HL-60/S4 (cell line): ENCODE results near the gene UGT1A5.

ENCODE experiments used
- in situ Hi-C: fragments of 300-500 bp; cut with MboI; formaldehyde crosslinking; loops from 2 replicates; pipeline ENCODE4 v1.14.3; 2022; ENCODE audit warnings: low sequenced_read_pairs

The UGT1A5 gene

DNA sequence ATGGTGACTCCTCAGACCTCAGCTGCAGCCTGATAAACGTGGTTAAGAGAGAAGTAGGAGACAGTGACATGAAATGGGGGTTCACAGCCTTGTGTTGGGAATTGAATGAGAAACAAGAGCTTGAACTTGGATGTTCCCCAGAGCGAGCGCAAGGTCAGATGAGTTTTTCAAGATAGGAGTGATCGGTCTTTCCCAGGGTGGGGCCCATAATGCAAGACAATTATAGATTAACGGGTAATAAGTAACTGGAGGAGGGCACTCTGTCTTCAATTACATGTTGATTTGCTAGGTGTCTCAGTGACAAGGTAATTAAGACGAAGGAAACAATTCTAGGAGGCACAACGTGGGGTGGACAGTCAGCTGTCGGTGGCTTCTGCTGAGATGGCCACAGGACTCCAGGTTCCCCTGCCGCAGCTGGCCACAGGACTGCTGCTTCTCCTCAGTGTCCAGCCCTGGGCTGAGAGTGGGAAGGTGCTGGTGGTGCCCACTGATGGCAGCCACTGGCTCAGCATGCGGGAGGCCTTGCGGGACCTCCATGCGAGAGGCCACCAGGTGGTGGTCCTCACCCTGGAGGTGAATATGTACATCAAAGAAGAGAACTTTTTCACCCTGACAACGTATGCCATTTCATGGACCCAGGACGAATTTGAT is at the start of gene UGT1A5:
UGT1A5 (plus strand) TSS at position 297 of the 651 bp plus-strand sequence; CDS start at position 382, 85 bp downstream.
- in situ Hi-C loops = no loop called here

- in situ Hi-C loops = no loop called here
Observed at GRCh38 chr2:233663911-233664310, 48.8 kb upstream of the UGT1A5 start.

GRCh38 chr2:233668605-233669260 is 44.0 kb upstream of the UGT1A5 start:
- in situ Hi-C loops = no loop called here

GRCh38 chr2:233671290-233672161 is 41.2 kb upstream of the UGT1A5 start, which contains the start of gene UGT1A9:
UGT1A9 (plus strand) TSS chr2:233671898; CDS start chr2:233671935, 37 bp downstream.
- in situ Hi-C loops = no loop called here

DNA sequence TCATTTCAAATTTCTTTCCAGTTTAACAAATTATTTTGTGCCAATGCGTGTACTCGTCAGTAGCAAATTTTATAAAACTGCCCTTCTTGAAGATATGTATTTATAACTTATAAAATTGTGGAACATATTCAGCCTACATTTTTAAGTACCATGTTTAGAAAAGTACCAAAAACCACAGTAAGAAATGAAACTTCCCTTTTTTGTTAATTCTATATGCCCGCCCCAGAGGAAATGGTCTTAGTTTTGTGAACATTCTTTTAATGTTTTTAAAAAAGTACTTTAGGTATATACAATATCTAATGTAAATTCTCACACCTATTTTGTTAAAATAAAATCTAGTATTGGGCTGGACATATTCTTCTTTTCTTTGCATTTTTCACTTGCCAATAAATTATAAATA is 39.8 kb upstream of the UGT1A5 start:
- in situ Hi-C loops = no loop called here

DNA sequence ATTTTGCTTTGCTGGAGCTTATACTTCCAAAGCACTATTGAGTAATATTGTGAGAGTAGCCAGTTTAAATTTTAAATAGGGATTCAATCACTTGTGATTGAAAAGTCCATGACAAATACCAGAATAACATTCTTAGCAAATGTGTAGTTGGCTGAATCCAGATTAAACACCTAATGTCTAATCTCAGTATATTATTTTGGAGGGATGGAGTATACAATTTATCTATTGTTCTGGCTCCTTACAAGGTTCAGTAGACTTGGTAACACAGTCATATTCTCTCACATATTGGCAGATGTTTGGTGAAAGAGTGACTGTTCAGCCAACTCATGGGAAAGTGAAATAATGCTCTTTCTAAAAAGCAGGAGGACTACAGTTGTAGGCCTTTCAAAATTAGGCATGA is 38.8 kb upstream of the UGT1A5 start:
- in situ Hi-C loops = no loop called here

DNA sequence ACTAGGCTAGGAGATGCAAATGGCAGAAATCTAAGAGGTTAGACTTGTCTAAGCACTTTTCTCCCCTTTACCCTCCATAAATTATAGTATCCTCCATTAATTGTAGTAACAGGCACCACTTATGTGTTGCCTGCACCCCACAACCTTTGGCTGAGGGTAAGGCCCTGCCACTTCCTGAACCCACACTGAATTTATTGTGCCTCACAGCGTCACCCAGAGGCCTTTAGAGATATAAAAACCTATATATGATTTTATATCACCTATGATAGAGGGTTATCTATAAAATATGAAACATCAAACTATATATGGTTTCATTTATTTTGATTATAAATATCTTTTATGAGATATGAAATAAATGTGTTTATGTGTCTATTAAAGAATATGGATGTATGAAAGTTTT is 38.4 kb upstream of the UGT1A5 start:
- in situ Hi-C loops = no loop called here

DNA sequence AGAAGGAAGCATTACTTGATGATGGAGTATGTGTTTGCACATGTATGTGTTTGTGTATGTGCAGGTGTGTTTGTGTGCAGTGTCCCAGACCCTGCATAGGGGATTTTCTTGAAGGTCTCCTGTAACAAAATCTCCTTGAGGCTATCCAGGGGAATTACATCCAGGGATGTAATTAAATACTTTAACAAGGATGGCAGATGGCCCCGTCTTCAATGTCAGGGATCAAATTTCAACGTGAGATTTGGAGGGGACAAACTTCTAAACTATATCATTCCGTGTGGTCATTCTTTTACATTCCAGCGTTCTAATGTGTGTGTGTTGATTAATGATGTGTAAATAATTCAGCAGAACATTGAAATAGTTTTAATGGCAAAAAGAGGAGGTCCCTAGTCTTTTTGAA is 37.7 kb upstream of the UGT1A5 start:
- in situ Hi-C loops = no loop called here

DNA sequence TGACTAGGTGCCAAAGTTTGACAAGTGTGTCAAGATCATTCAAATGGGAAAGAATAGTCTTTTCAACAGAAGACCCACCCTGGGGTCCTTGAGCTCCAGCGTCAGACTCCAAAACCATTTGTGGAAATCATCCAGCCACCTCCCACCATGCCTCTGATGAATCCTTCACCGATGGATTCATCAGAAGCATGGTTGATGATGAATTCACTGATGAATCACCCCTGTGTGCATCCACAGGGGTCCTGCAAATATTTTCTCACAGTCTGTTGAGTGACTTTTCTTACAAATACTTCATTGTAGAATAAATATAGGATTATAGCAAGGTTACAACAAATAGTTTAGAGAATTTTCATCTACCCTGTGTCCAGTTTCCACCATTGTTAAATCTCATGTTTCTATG is 36.7 kb upstream of the UGT1A5 start:
- in situ Hi-C loops = no loop called here

- in situ Hi-C loops = no loop called here
Observed at GRCh38 chr2:233679196-233679595, 33.5 kb upstream of the UGT1A5 start.

DNA sequence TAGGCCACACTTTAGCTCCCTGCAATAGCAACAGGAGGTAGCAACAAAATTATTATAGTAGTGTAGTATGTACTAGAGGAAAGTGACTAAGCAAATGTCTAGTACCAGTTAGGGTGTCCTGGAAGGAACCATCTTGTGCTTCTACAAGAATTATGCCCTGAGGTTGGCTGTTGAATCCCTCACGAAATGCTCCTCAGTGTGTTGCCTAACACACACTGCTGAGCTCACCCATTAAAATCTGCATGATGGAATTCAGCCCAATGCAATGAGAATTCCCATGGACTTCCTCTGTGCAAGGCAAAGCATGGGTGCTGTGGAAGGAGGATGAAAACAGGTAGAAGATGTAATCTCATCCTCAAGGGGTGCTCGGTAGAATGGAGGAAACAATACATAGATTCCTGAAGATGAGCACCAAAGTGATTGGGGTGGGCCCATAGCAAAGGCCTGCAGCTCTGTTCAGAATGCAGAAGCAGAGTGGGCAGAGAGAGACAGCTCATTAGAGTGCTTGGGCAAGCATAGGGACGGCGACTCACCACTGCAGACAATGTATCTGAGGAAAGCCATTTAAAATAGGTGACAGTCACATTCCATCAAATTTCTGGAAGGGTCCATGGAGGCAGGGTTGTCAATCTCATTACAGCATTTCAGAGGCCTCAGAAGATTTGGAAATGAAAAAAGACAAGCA is 32.2 kb upstream of the UGT1A5 start:
- in situ Hi-C loops = no loop called here

GRCh38 chr2:233681521-233682099 is 31.1 kb upstream of the UGT1A5 start, which contains the start of gene UGT1A7:
UGT1A7 (plus strand) TSS chr2:233681901; CDS start chr2:233681938, 37 bp downstream.
- in situ Hi-C loops = no loop called here

GRCh38 chr2:233684640-233685039 is 28.1 kb upstream of the UGT1A5 start:
- in situ Hi-C loops = no loop called here

GRCh38 chr2:233686928-233687327 is 25.8 kb upstream of the UGT1A5 start:
- in situ Hi-C loops = no loop called here

GRCh38 chr2:233688341-233688740 is 24.4 kb upstream of the UGT1A5 start:
- in situ Hi-C loops = no loop called here

GRCh38 chr2:233689031-233689430 is 23.7 kb upstream of the UGT1A5 start:
- in situ Hi-C loops = no loop called here

- in situ Hi-C loops = no loop called here
Observed at GRCh38 chr2:233689501-233689900, 23.2 kb upstream of the UGT1A5 start.

DNA sequence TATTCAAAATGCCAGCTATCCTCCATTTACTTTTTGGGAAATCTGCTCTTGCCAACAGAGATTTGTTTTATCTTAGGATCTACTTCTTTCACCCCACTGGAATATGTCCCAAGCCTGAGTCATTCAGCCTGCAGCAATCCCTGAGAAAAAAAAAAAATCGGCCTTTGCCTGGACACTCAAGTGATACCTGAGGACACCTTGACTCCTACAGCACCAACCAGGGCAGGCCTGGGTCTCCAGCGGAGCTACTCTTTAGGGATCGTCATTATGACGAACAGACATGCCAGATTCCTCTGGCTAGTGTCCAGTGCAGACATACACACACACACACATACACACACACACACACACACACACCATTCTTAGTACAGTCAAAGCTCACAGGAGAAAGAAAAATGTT is 22.3 kb upstream of the UGT1A5 start:
- in situ Hi-C loops = no loop called here

DNA sequence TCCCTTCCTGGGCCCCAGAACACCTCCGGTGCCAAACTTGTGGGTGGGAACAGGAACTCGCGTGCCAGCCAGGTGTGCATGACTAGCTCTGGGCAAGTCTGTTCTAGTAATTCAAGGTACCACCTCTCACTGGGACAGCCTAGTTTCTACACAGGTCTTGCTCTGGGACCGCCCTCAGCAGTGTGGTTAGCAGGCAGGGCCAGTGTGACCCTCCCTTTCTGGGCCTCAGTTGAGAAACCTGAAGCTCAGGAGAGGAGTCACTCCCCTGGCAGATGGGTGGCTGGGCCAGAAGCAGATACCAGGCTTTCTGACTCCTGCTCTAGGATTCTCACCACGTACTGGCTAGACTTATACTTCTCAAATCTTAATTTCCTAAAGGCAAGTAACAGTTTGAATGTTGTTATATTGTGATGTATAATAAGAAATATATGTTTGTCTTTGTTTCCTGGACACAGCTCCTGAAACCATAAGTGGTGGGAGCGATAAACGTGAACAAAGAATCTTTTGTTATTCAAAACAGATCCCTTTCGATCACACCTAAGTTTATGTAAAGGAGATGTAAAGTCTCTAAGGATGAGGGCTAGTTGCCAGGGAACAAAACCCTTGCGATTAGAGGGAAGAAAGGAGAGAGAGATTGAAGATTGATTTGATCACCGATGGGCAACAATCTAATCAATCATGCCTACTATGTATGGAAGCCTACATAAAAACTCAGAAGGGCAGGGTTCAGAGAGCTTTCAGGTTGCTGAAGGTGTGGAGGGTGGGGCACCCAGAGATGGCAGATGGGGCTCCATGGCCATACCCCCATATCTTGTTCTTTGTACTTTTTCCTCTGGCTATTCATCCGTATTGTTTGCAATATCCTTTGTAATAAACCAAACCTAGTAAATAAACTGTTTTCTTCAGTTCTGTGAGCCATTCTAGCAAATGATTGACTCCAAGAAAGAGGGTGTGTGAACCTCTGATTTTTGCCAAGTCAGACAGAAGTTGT is 21.0 kb upstream of the UGT1A5 start:
- in situ Hi-C loops = no loop called here
